ENCODE measurements around the gene GPC5. TPM values are rescaled to one million over a fixed set of nuclear protein-coding genes. Genes with fewer than 3 reads are reported as not detected.

GPC5 gene
- total RNA-seq, 2 experiments from 2014 or later, result 2.4 TPM; not detected in 1

- intact Hi-C loops (cut with micrococcal nuclease; ENCODE audit: unreplicated experiment), result no loop called here
- H4K20me1 ChIP-seq (ENCODE audit: insufficient read depth, low read length), result no peaks in the 10 kb centered on the region
- no peak for DNase-seq (ENCODE audit: low spot score)
- no peak for TF ChIP-seq CTCF (conservative IDR thresholded peaks at IDR 0.05; ENCODE audit: low read length)
- TF ChIP-seq EZH2phosphoT487 (IDR thresholded peaks at IDR 0.05; ENCODE audit: borderline replicate concordance, low read depth, low read length), result no peak
- ChIA-PET CTCF (ENCODE audit: unreplicated experiment) (no interaction called here), POLR2A (no interaction called here)
- BruUV-seq (replicated peaks), result no TSS peak
- no peak overlapping the region for H2AFZ ChIP-seq (ENCODE audit: low read length)
- H3K36me3 ChIP-seq (ENCODE audit: insufficient read depth, low read length), result no peaks in the 10 kb centered on the region
- no peaks in the 10 kb centered on the region for H3K4me1 ChIP-seq (ENCODE audit: insufficient read depth, low read length, poor library complexity, severe bottlenecking)
- no peak overlapping the region for H3K4me2 ChIP-seq (ENCODE audit: low read length)
- H3K9me2 ChIP-seq (ENCODE audit: insufficient read depth, low read length), result no peaks in the 10 kb centered on the region
- no peak overlapping the region for H3K4me3 ChIP-seq (ENCODE audit: low read depth, low read length, poor library complexity, severe bottlenecking)
- no peaks in the 10 kb centered on the region for H3K9me3 ChIP-seq (ENCODE audit: low read length)
- no peaks in the 10 kb centered on the region for H3K79me2 ChIP-seq (ENCODE audit: insufficient read depth, low read depth, low read length)
- H3K27ac ChIP-seq (ENCODE audit: low read depth, low read length, poor library complexity, severe bottlenecking), result no peak overlapping the region
These were observed 1363.3 kb downstream of the GPC5 start for GRCh38 chr13:92761710-92762109.

GRCh38 chr13:92767468-92767867, 1369.0 kb downstream of the GPC5 start:
- Histone ChIP-seq H3K4me1 (ENCODE audit: insufficient read depth, low read length, poor library complexity, severe bottlenecking) (no peaks in the 10 kb centered on the region), H4K20me1 (ENCODE audit: insufficient read depth, low read length) (no peaks in the 10 kb centered on the region), H3K9me3 (ENCODE audit: low read length) (no peaks in the 10 kb centered on the region), H2AFZ (ENCODE audit: low read length) (no peak overlapping the region), H3K9me2 (ENCODE audit: insufficient read depth, low read length) (no peaks in the 10 kb centered on the region), H3K4me3 (ENCODE audit: low read depth, low read length, poor library complexity, severe bottlenecking) (no peak overlapping the region), H3K27ac (ENCODE audit: low read depth, low read length, poor library complexity, severe bottlenecking) (no peak overlapping the region), H3K36me3 (ENCODE audit: insufficient read depth, low read length) (no peaks in the 10 kb centered on the region), H3K79me2 (ENCODE audit: insufficient read depth, low read depth, low read length) (no peaks in the 10 kb centered on the region), H3K4me2 (ENCODE audit: low read length) (no peak overlapping the region)
- ChIA-PET CTCF (ENCODE audit: unreplicated experiment) (no interaction called here), POLR2A (no interaction called here)
- no TSS peak for BruUV-seq (replicated peaks)
- DNase-seq (ENCODE audit: low spot score), result no peak
- intact Hi-C loops (cut with micrococcal nuclease; ENCODE audit: unreplicated experiment), result no loop called here
- TF ChIP-seq EZH2phosphoT487 (IDR thresholded peaks at IDR 0.05; ENCODE audit: borderline replicate concordance, low read depth, low read length) (no peak), CTCF (conservative IDR thresholded peaks at IDR 0.05; ENCODE audit: low read length) (no peak)

- no peak overlapping the region for H3K4me2 ChIP-seq (ENCODE audit: low read length)
- no peak overlapping the region for H3K4me3 ChIP-seq (ENCODE audit: low read depth, low read length, poor library complexity, severe bottlenecking)
- ChIA-PET CTCF (ENCODE audit: unreplicated experiment) (no interaction called here), POLR2A (no interaction called here)
- no peaks in the 10 kb centered on the region for H4K20me1 ChIP-seq (ENCODE audit: insufficient read depth, low read length)
- H2AFZ ChIP-seq (ENCODE audit: low read length), result no peak overlapping the region
- H3K4me1 ChIP-seq (ENCODE audit: insufficient read depth, low read length, poor library complexity, severe bottlenecking), result no peaks in the 10 kb centered on the region
- no TSS peak for BruUV-seq (replicated peaks)
- DNase-seq (ENCODE audit: low spot score), result no peak
- no peaks in the 10 kb centered on the region for H3K79me2 ChIP-seq (ENCODE audit: insufficient read depth, low read depth, low read length)
- no peaks in the 10 kb centered on the region for H3K36me3 ChIP-seq (ENCODE audit: insufficient read depth, low read length)
- intact Hi-C loops (cut with micrococcal nuclease; ENCODE audit: unreplicated experiment), result no loop called here
- no peaks in the 10 kb centered on the region for H3K9me2 ChIP-seq (ENCODE audit: insufficient read depth, low read length)
- TF ChIP-seq EZH2phosphoT487 (IDR thresholded peaks at IDR 0.05; ENCODE audit: borderline replicate concordance, low read depth, low read length), result no peak
- no peak for TF ChIP-seq CTCF (conservative IDR thresholded peaks at IDR 0.05; ENCODE audit: low read length)
- no peak overlapping the region for H3K27ac ChIP-seq (ENCODE audit: low read depth, low read length, poor library complexity, severe bottlenecking)
- H3K9me3 ChIP-seq (ENCODE audit: low read length), result no peaks in the 10 kb centered on the region
These were observed 1370.2 kb downstream of the GPC5 start for GRCh38 chr13:92768602-92769001.

Data from OCI-LY7 (cell line).